Adipose tissue (tissue), 3 donors: ENCODE results near the gene WFIKKN1. TPM values are rescaled to one million over a fixed set of nuclear protein-coding genes. Genes with fewer than 3 reads are reported as not detected.

Experiments
- H3K27ac ChIP-seq: one replicate; pipeline ENCODE4 v1.5.1; 2013; ENCODE audit warnings: low read depth, low read length
- WGBS, 3 donors: extraction: QIAGEN DNeasy Blood & Tissue Kit; methylation state at CpG; one replicate each; pipeline ENCODE4 v1.1.7; 2013; 5-methylcytosine and 5-hydroxymethylcytosine counted together
- polyA plus RNA-seq, 3 donors: library from polyadenylated mRNA; stranded (reverse); fragments of 200-250 nt; gene quantifications; one replicate each; pipeline ENCODE4 v1.2.3, GENCODE V29; 2013
- donor health status: healthy with polysubstance abuse.
- donor health status: Bipolar disorder and iron deficiency.
- donor health status: healthy.

Gene WFIKKN1
- polyA plus RNA-seq, 3 donors = 0.25 to 0.85 (median 0.67) TPM

- WGBS, 3 donors = 66 to 74% (median 73%) methylated on average over 30 to 32 of the region's 32 CpGs
- H3K27ac ChIP-seq = no peak overlapping the region
Observed at GRCh38 chr16:645852-646678, 15.3 kb downstream of the WFIKKN1 start.

DNA sequence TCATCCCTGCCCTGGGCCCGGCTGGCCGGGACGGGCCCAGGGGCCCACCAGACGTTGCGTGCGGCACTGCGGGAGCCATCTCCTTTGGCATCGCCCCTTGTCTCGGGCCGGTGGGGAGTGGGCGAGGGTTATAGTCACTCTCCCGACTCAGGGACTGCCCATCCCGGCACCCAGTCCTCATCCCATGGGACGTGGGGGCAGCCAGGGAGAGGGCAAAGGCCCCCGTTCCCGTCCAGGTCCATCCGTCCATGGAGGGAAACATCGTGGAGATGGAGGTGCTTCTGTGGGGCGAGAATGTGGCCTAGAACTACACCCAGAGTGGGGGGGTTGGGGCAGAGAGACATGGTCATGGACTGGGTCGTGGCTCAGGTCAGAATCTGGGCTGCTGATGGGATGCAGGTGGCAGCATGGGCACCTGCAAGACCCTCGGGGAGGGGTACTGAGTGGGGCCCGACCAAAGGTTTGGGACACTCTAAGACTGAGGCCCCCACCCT, 15.9 kb downstream of the WFIKKN1 start:
- H3K27ac ChIP-seq = no peak overlapping the region
- 79 to 83% (median 81%) methylated on average over 22 of the region's 22 CpGs for WGBS, 3 donors

- 65 to 84% (median 78%) methylated on average over 24 to 25 of the region's 25 CpGs for WGBS, 3 donors
- H3K27ac ChIP-seq = no peak overlapping the region
Observed at GRCh38 chr16:647173-647902, 16.6 kb downstream of the WFIKKN1 start.

DNA sequence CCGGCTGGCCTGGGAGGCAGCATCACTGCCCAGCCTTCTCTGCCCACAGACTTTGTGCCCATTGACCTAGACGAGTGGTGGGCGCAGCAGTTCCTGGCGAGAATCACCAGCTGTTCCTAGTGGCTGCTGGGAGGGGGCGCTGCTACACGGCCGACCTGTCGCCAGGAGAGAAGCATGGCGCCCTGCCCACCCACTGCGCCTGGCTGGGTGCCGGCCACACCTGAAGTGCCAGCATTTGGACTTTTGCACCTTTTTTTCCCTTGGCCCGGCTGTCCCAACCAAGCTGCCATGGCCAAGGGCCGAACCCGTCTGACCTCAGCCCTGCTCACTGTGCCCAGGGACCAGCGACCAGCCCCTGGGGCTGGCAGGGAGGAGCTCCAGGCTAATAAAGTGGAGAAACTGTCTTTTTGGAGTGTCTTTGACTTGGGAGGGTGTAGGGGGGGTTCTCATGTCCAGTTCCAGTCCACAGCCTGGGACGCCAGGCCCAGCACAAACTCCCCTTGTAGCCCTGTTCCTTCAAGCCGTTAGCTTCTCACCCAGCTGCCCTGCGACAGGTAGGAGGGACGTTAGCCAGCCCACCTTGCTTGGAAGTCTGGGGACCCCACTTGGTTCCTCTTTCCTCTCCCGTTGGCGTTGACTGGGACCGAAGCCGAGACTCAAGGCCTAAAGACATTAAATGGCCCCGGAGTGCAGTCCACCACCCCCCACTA, 17.4 kb downstream of the WFIKKN1 start:
- WGBS, 3 donors = 19 to 44% (median 35%) methylated on average over 24 of the region's 24 CpGs
- no peak overlapping the region for H3K27ac ChIP-seq

- WGBS, 3 donors = 1 to 2% (median 2%) methylated on average over 59 to 91 of the region's 91 CpGs
- no peak within 1 kb of the TSS for H3K27ac ChIP-seq
Observed at GRCh38 chr16:648781-649589, 18.2 kb downstream of the WFIKKN1 start, which contains the start of gene WDR90. TSS of gene WDR90 (plus strand) at chr16:649365. CDS start at chr16:649417, 52 bp downstream.

- H3K27ac ChIP-seq = no peak overlapping the region
- WGBS, 3 donors = 4 to 5% (median 5%) methylated on average over 27 to 44 of the region's 44 CpGs
Observed at GRCh38 chr16:649631-650030, 18.8 kb downstream of the WFIKKN1 start.

DNA sequence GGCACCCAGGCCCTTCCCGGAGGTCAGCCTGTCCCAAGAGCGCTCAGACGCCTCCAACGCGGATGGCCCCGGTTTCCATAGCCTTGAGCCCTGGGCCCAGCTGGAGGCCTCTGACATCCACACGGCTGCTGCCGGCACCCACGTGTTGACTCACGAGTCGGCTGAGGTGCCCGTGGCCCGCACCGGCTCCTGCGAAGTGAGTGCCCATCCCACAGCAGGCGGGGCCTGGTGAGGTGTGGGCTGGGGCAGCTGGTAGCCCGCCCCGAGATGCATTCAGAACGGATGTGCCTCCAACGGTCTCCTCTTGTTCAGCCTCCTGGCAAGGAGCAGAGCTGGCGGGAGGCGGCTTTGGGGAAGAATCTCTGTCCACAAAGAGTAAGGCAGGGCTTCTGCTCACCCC, 21.1 kb downstream of the WFIKKN1 start:
- 88 to 91% (median 90%) methylated on average over 21 to 22 of the region's 22 CpGs for WGBS, 3 donors
- no peak overlapping the region for H3K27ac ChIP-seq

- WGBS, 3 donors = 86 to 88% (median 88%) methylated on average over 28 of the region's 28 CpGs
- H3K27ac ChIP-seq = no peak overlapping the region
Observed at GRCh38 chr16:652454-653305, 21.9 kb downstream of the WFIKKN1 start.

DNA sequence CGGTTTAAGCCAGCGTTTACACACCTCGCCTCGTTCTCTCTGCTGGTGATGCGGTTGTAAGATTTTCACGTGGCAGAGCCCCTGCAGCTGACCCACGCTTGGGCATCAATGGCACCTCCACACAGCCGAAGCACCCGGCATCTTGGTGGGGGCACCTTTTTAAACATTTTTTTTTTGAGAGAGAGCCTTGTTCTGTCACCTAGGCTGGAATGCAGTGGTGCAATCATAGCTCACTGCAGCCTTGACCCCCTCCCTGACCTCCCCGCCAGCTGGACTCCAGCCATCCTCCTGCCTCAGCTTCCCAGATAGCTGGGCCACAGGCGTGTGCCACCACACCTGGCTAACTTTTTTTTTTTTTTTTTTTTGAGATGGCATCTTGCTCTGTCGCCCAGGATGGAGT, 23.2 kb downstream of the WFIKKN1 start:
- H3K27ac ChIP-seq = no peak overlapping the region
- 92 to 94% (median 93%) methylated on average over 11 to 12 of the region's 12 CpGs for WGBS, 3 donors

DNA sequence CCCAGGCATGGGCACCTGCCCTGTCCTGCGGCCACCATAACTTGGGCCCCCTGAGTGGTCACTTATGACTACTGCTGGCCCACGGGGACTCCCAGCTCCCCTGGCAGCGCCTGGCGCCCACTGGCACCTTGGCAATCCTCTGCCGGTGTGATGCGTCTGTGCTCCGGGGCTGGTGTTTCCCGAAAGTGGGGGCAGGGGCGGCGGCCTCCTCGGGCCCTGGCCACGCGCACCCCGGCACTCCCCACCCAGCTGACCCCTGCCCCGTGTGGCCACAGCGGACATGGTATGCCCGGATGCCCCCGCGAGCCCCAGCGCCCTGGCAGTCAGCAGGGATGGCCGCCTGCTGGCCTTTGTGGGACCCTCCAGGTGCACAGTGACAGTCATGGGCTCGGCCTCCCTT, 26.7 kb downstream of the WFIKKN1 start:
- H3K27ac ChIP-seq = no peak overlapping the region
- WGBS, 3 donors = 92 to 96% (median 95%) methylated on average over 17 to 22 of the region's 22 CpGs

DNA sequence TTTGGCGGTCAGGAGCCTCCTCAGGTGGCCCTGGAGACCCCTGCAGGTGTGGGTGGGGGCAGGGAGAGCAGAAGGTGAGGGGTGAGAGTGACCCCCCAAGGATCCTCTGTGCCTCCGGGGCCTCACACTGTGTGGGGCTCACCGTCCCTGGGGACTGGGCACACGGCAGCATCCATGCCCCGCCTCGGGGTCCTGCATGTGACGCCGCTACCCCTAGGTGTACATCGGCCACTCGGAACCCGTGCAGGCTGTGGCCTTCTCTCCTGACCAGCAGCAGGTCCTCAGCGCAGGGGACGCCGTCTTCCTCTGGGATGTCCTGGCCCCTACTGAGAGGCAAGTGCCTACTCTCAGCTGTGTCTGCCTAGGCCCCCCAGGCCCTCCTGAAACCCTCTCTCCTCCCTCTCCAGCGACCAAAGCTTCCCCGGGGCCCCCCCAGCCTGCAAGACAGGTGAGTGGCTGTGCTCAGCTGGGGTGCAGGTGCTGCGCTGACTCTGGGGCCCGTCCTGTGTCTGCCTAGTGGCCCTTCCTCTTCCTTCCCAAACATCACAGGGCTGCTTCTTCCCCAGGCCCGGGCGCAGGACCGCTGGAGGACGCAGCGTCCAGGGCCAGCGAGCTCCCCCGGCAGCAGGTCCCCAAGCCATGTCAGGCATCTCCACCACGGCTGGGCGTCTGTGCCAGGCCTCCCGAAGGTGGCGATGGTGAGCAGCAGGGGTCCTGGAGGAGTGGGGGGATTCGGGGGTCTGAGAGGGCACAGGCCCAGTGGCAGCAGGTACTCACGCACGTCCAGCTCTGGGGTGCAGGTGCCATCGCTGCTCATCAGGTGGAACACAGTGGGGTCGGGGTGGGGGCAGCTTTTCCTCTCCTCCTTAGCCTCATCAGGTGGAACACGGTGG, 28.1 kb downstream of the WFIKKN1 start:
- H3K27ac ChIP-seq = no peak overlapping the region
- WGBS, 3 donors = 91 to 95% (median 94%) methylated on average over 29 to 35 of the region's 35 CpGs

GRCh38 chr16:659618-660017, 28.8 kb downstream of the WFIKKN1 start:
- 89 to 91% (median 91%) methylated on average over 18 to 20 of the region's 20 CpGs for WGBS, 3 donors

DNA sequence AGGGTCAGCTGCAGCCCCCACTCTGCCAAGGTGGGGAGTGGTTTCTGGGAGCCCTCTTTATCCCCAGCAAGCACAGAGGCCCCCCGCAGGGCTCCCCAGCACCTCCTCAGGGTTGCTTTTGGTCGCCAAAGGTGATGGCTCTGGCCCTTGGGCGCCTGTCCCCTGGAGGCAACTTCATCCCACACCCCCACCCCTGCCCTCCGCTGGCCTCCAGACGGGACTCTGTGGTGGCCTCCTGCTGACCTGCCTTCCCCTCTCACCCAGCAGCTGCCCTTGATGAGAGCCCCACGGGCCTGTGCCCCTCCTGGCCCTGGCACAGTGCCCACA, 29.3 kb downstream of the WFIKKN1 start:
- H3K27ac ChIP-seq = no peak overlapping the region
- 58 to 69% (median 62%) methylated on average over 6 of the region's 6 CpGs for WGBS, 3 donors

More at GRCh38 chr16:659618-660017, 28.8 kb downstream of the WFIKKN1 start:
- no peak overlapping the region for H3K27ac ChIP-seq

DNA sequence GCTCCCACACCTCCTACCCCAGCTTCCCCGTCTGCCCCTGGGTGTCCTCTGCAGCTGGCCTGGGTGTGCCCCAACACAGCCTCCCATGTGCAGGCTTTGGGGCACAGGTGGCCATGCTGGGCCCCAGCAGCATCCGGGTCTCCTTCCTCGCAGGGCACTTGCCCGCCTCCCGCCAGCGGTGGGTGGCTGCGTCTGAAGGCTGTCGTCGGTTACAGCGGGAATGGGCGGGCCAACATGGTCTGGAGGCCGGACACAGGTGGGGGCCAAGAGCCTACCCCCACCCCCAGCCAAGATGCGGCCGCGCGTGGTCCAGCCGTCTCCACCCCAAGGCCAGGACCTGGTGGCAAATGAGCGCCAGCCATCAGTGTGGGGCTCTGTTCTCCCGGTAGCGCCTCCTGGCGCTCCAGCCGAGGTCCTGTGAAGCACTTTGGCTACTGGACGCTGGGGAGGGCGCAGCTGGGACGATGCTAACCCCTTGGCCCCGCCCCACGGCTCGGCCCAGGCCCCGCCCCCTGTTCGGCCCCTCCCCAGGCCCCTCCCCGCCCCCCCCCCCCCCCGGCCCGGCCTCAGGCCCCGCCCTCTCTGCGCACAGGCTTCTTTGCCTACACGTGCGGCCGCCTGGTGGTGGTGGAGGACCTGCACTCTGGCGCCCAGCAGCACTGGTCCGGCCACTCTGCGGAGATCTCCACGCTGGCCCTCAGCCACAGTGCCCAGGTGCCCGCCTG, 29.8 kb downstream of the WFIKKN1 start:
- no peak overlapping the region for H3K27ac ChIP-seq
- 9 to 26% (median 13%) methylated on average over 25 to 39 of the region's 43 CpGs for WGBS, 3 donors

- H3K27ac ChIP-seq = no peak overlapping the region
- WGBS, 3 donors = 38 to 70% (median 55%) methylated on average over 28 to 35 of the region's 35 CpGs
Observed at GRCh38 chr16:661184-661821, 30.5 kb downstream of the WFIKKN1 start.
